Smooth muscle cell (in vitro differentiated cells): ENCODE measurements around the gene MED12. TPM values are rescaled to one million over a fixed set of nuclear protein-coding genes. Genes with fewer than 3 reads are reported as not detected.
A peak's percentile ranks its signal among the peaks of the same experiment; 100 is the strongest.

Source experiments
- DNase-seq: peaks from one replicate; lab custom pipeline; 2025; ENCODE audit not compliant: unreplicated experiment; lab: John Stamatoyannopoulos, UW
- H2AFZ ChIP-seq: fragments of 200-600 bp; sonication (generic); 2 replicates; pipeline ENCODE4 v1.6.0; 2016; ENCODE audit warnings: antibody characterized with exemption, low read depth, mild to moderate bottlenecking
- H3F3A ChIP-seq: fragments of 200-600 bp; sonication (generic); 2 replicates; pipeline ENCODE4 v1.6.0; 2017; ENCODE audit warnings: antibody characterized with exemption, low read depth
- H3K27ac ChIP-seq: fragments of 200-600 bp; sonication (generic); 2 replicates; pipeline ENCODE4 v1.5.1; 2016; ENCODE audit warnings: low read depth, mild to moderate bottlenecking
- H3K27me3 ChIP-seq: fragments of 200-600 bp; sonication (generic); 2 replicates; pipeline ENCODE4 v1.6.1; 2016; ENCODE audit warnings: low read depth, mild to moderate bottlenecking
- H3K36me3 ChIP-seq: fragments of 200-600 bp; sonication (generic); 2 replicates; pipeline ENCODE4 v1.5.1; 2016; ENCODE audit warnings: low read depth
- H3K4me1 ChIP-seq: fragments of 200-600 bp; sonication (generic); 2 replicates; pipeline ENCODE4 v1.5.1; 2016; ENCODE audit warnings: low read depth
- H3K4me2 ChIP-seq: fragments of 200-600 bp; sonication (generic); 2 replicates; pipeline ENCODE4 v1.6.0; 2016; ENCODE audit warnings: mild to moderate bottlenecking
- H3K4me3 ChIP-seq: fragments of 200-600 bp; sonication (generic); 2 replicates; pipeline ENCODE4 v1.5.1; 2016; ENCODE audit warnings: mild to moderate bottlenecking
- H3K79me2 ChIP-seq: fragments of 200-600 bp; sonication (generic); 2 replicates; pipeline ENCODE4 v1.6.0; 2016; ENCODE audit warnings: low read depth, mild to moderate bottlenecking
- H3K9ac ChIP-seq: fragments of 200-600 bp; sonication (generic); 2 replicates; pipeline ENCODE4 v1.6.0; 2016; ENCODE audit warnings: low read depth
- H3K9me3 ChIP-seq: fragments of 200-600 bp; sonication (generic); replicated peaks from 2 replicates; pipeline ENCODE4 v1.5.1; 2016; ENCODE audit warnings: low read depth
- H4K20me1 ChIP-seq: fragments of 200-600 bp; sonication (generic); 2 replicates; pipeline ENCODE4 v1.6.0; 2016; ENCODE audit warnings: low read depth
- WGBS: methylation state at CpG from one replicate; pipeline ENCODE4 v1.1.7; 2016; ENCODE audit warnings: low lambda C conversion rate; 5-methylcytosine and 5-hydroxymethylcytosine counted together
- polyA plus RNA-seq: library from polyadenylated mRNA; unstranded; fragments of >200 nt; fragmentation: Nextera tagmentation; extraction: Ambion mirVana; gene quantifications from 2 replicates; pipeline ENCODE4 v1.2.1, GENCODE V29; 2016
- total RNA-seq: library from RNA; depleted of rRNA; stranded (reverse); fragments of >200 nt; gene quantifications from 2 replicates; pipeline ENCODE4 v1.2.3, GENCODE V29; 2014
- TF ChIP-seq, protein P1 (sequence below): fragments of 200-600 bp; sonication (generic); IDR thresholded peaks from 2 replicates; pipeline ENCODE4 v1.5.1; 2017; ENCODE audit warnings: borderline replicate concordance, mild to moderate bottlenecking, antibody characterized with exemption; ENCODE audit not compliant: insufficient read depth, poor library complexity, severe bottlenecking

The MED12 gene
- total and polyA plus RNA-seq, 2 experiments from 2014 or later: 11.8 to 25.4 TPM

DNA sequence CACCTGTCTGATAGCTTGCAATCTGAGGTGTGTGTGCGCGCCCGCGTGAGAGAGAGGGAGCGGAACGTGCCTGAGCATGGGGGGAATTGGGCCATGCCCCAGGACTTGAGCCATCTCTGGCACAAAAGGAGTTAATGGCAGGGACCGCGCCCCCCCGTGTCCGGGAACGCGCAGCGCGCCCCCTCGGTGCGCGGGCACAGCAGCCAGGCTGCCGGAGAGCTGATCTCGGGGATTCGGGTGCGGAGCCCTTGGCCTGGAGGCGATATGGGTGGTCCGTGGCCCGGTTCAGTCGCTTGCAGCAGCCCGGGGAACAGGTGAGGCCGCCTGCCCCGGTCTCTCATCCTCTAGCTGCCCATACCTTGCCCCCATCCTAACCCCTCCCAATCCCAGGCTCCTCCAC is 26.3 kb downstream of the MED12 start, which contains the start of gene NLGN3:
TSS of gene NLGN3 (plus strand) at position 191 of the 400 bp plus-strand sequence. CDS start 2,909 bp downstream, outside the sequence.
- Histone ChIP-seq H3K4me2 (peak within 1 kb of the TSS; percentile 76), H3K27ac (no peak within 1 kb of the TSS), H3F3A (no peaks in the 10 kb centered on the region), H4K20me1 (no peaks in the 10 kb centered on the region), H3K9ac (no peak within 1 kb of the TSS), H3K79me2 (no peaks in the 10 kb centered on the region), H3K27me3 (no peaks in the 10 kb centered on the region), H3K9me3 (no peaks in the 10 kb centered on the region), H3K36me3 (no peaks in the 10 kb centered on the region), H3K4me1 (no peaks in the 10 kb centered on the region), H2AFZ (no peak within 1 kb of the TSS), H3K4me3 (peak within 1 kb of the TSS; percentile 40)
- WGBS: 61% methylated on average over 25 of the region's 28 CpGs
- TF ChIP-seq, protein P1, sequence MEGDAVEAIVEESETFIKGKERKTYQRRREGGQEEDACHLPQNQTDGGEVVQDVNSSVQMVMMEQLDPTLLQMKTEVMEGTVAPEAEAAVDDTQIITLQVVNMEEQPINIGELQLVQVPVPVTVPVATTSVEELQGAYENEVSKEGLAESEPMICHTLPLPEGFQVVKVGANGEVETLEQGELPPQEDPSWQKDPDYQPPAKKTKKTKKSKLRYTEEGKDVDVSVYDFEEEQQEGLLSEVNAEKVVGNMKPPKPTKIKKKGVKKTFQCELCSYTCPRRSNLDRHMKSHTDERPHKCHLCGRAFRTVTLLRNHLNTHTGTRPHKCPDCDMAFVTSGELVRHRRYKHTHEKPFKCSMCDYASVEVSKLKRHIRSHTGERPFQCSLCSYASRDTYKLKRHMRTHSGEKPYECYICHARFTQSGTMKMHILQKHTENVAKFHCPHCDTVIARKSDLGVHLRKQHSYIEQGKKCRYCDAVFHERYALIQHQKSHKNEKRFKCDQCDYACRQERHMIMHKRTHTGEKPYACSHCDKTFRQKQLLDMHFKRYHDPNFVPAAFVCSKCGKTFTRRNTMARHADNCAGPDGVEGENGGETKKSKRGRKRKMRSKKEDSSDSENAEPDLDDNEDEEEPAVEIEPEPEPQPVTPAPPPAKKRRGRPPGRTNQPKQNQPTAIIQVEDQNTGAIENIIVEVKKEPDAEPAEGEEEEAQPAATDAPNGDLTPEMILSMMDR: no peak
- DNase-seq: no peak

DNA sequence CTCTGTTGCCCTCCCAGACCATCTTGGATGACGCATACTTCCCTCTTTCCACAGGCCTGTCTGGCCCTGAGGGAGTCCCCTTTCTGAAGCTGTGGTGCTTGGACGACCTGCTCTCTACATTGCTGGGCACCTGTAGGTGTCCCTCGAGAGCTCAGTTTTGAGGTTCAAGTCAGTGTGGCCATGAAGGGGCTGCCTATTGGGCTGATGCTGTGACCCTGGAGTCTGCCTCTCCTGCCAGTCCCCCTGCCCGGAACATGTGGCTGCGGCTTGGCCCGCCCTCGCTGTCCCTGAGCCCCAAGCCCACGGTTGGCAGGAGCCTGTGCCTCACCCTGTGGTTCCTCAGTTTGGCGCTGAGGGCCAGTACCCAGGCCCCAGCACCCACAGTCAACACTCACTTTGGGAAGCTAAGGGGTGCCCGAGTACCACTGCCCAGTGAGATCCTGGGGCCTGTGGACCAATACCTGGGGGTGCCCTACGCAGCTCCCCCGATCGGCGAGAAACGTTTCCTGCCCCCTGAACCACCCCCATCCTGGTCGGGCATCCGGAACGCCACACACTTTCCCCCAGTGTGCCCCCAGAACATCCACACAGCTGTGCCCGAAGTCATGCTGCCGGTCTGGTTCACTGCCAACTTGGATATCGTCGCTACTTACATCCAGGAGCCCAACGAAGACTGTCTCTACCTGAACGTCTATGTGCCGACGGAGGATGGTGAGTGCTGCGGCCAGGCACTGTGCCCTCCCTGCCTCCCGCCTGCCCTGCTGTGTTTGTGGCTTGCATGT is 29.3 kb downstream of the MED12 start:
- TF ChIP-seq, protein P1: no peak
- no peak overlapping the region for H2AFZ ChIP-seq
- no peaks in the 10 kb centered on the region for H3K36me3 ChIP-seq
- no peak for DNase-seq
- H4K20me1 ChIP-seq: no peaks in the 10 kb centered on the region
- no peaks in the 10 kb centered on the region for H3K4me1 ChIP-seq
- H3K9me3 ChIP-seq: no peaks in the 10 kb centered on the region
- no peaks in the 10 kb centered on the region for H3K79me2 ChIP-seq
- no peak overlapping the region for H3K4me3 ChIP-seq
- H3F3A ChIP-seq: no peaks in the 10 kb centered on the region
- H3K27me3 ChIP-seq: no peaks in the 10 kb centered on the region
- no peak overlapping the region for H3K9ac ChIP-seq
- no peak overlapping the region for H3K4me2 ChIP-seq
- no peak overlapping the region for H3K27ac ChIP-seq
- 93% methylated on average over 22 of the region's 28 CpGs for WGBS

DNA sequence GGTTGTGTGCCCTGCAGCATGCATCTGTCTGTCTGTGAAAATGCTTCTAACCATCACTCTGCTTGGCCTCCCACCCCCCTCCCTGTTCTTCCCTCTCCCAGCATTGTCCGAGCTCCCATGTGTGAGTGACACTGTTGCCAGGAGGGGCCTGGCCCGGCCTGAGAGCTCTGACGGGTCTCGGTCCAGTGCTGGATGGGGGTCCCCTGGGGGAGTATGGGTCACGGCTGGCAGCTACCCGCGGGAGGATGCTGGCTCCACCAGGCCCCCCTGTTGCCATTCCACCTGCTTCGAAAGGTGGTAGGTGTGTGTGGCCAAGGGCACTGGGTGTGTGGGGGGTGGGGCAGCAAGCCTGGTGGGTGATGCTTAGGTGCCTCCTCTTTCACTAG is 29.9 kb downstream of the MED12 start:
- Histone ChIP-seq H3K4me2 (no peak overlapping the region), H3K27me3 (no peaks in the 10 kb centered on the region), H3K9me3 (no peaks in the 10 kb centered on the region), H3F3A (no peaks in the 10 kb centered on the region), H3K4me3 (no peak overlapping the region), H3K36me3 (no peaks in the 10 kb centered on the region), H3K79me2 (no peaks in the 10 kb centered on the region), H4K20me1 (no peaks in the 10 kb centered on the region), H2AFZ (no peak overlapping the region), H3K4me1 (no peaks in the 10 kb centered on the region), H3K27ac (no peak overlapping the region), H3K9ac (no peak overlapping the region)
- WGBS: 93% methylated on average over 8 of the region's 8 CpGs
- no peak for DNase-seq
- TF ChIP-seq, protein P1: no peak

DNA sequence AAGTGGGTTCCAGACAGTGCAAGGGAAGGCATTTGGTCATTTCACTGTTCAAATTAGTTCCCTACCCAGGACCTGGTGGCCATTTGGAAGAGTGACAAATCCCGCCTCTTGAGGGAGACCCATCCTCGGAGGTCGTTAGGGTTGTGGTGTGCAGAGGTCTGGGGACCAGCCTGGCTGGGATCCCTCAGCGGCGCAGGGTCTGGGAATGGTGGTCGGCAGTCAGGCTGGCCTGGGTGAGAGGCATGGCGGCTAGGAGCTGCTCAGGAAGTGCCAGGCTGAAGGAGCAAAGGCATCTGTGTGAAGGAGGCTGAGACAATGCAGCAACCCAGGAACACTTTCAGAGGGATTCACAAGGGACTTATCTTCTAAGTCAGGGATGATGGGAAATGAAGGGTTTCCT is 33.0 kb downstream of the MED12 start:
- Histone ChIP-seq H2AFZ (no peak overlapping the region), H3K9ac (no peak overlapping the region), H3K4me2 (no peak overlapping the region), H3K36me3 (no peaks in the 10 kb centered on the region), H3K27ac (no peak overlapping the region), H3K4me1 (no peaks in the 10 kb centered on the region), H3K4me3 (no peak overlapping the region), H3K79me2 (no peaks in the 10 kb centered on the region), H3F3A (no peaks in the 10 kb centered on the region), H3K27me3 (no peaks in the 10 kb centered on the region), H3K9me3 (no peaks in the 10 kb centered on the region), H4K20me1 (no peaks in the 10 kb centered on the region)
- 85% methylated on average over 7 of the region's 7 CpGs for WGBS
- no peak for DNase-seq
- TF ChIP-seq, protein P1: no peak
